Measurements from ENCODE around the gene NOS1. TPM values are rescaled to one million over a fixed set of nuclear protein-coding genes. Genes with fewer than 3 reads are reported as not detected.

Gene NOS1
- total and polyA plus RNA-seq, 2 of the 8 experiments (the other 6 are each of a cell fraction or from before 2014, with no cell fraction given): 1.5 to 2.0 TPM

GRCh38 chr12:117241697-117242096 is 119.7 kb downstream of the NOS1 start:
- Histone ChIP-seq H3K4me1 (replicated peaks in 1 of 4; ENCODE audit: control insufficient read depth in 3 of 4, insufficient read depth in 4 of 4, low read length in 3 of 4) (peaks cover 0 to 2% (median 2%) of the 10 kb centered on the region in 4 experiments; a peak in 3 of 7 replicates), H3K23me2 (ENCODE audit: low read depth, low read length) (peaks cover 8% of the 10 kb centered on the region; the same call in 1 of the 2 replicates), H3K79me2 (ENCODE audit: control insufficient read depth in 1 of 2, insufficient read depth in 2 of 2, low read length in 2 of 2) (no peaks in the 10 kb centered on the region), H3K27me3 (replicated peaks in 1 of 4; ENCODE audit: control insufficient read depth in 3 of 4, extremely low read depth in 1 of 4, insufficient read depth in 3 of 4, low read length in 3 of 4) (no peaks in the 10 kb centered on the region; a peak in 1 of 7 replicates), H2BK5ac (ENCODE audit: low read depth, low read length) (no peak overlapping the region), H3K9ac (replicated peaks in 1 of 4; ENCODE audit: extremely low read depth in 1 of 4, low read depth in 3 of 4, low read length in 3 of 4) (no peak overlapping the region), H3K4me3 (ENCODE audit: extremely low read depth in 1 of 4, insufficient read depth in 2 of 4, low read depth in 3 of 4, low read length in 4 of 4) (no peak overlapping the region), H3K79me1 (ENCODE audit: low read depth, low read length) (no peaks in the 10 kb centered on the region), H4K20me1 (replicated peaks in 1 of 2; ENCODE audit: control insufficient read depth in 1 of 2, insufficient read depth in 2 of 2, low read length in 2 of 2) (no peaks in the 10 kb centered on the region), H2BK120ac (replicated peaks; ENCODE audit: low read depth, low read length) (no peak overlapping the region), H4K8ac (ENCODE audit: extremely low read depth, insufficient read depth, low read length) (no peak overlapping the region), H2AK5ac (ENCODE audit: low read depth, low read length) (no peak overlapping the region), H3K9me3 (ENCODE audit: insufficient read depth in 2 of 2, low read depth in 1 of 2, low read length in 1 of 2) (no peaks in the 10 kb centered on the region), H2BK15ac (ENCODE audit: low read length) (no peak overlapping the region), H2AFZ (ENCODE audit: low read length) (no peak overlapping the region), H4K5ac (ENCODE audit: insufficient read length, low read depth, low read length) (no peak overlapping the region), H3K14ac (ENCODE audit: insufficient read length) (no peak overlapping the region), H3K23ac (ENCODE audit: insufficient read length) (no peak overlapping the region), H2BK12ac (ENCODE audit: low read depth, low read length) (no peak overlapping the region), H3K56ac (replicated peaks; ENCODE audit: insufficient read length, low read depth, low read length) (no peak overlapping the region), H2BK20ac (ENCODE audit: low read length) (no peak overlapping the region), H3K36me3 (ENCODE audit: control insufficient read depth in 2 of 4, insufficient read depth in 4 of 4, low read length in 3 of 4) (no peaks in the 10 kb centered on the region), H3K4me2 (ENCODE audit: insufficient read depth in 1 of 2, low read depth in 2 of 2, low read length in 2 of 2) (no peak overlapping the region), H3K27ac (ENCODE audit: low read depth, low read length) (no peak overlapping the region), H3K4ac (replicated peaks; ENCODE audit: insufficient read length, low read depth, low read length) (no peak overlapping the region), H4K91ac (replicated peaks; ENCODE audit: insufficient read length, low read length) (no peak overlapping the region), H3K18ac (ENCODE audit: extremely low read depth, low read length) (no peak overlapping the region)
- WGBS, 2 experiments (ENCODE audit: extremely low coverage in 1 of 2, insufficient coverage in 1 of 2, insufficient read length in 1 of 2, insufficient replicate concordance in 2 of 2, low coverage in 1 of 2, low lambda C conversion rate in 2 of 2, missing lambda C conversion rate in 1 of 2): 90% methylated on average over 9 of the region's 9 CpGs; no CpG with 5 or more reads in 1 of the 2 experiments
- FAIRE-seq: no peak
- POLR2A ChIA-PET (ENCODE audit: partially characterized antibody): no interaction called here
- CTCF ChIA-PET (ENCODE audit: partially characterized antibody): interaction anchor here (1.3 to 1.8 kb wide), 3 partner anchors 9 to 616 kb away, joined by 5 to 6 read pairs (median 5); no protein-coding TSS in a partner anchor
- DNase-seq (ENCODE audit: low read depth in 1 of 2, low spot score in 2 of 2): no peak
- TF ChIP-seq YY1 (IDR thresholded peaks at IDR 0.05; ENCODE audit: low read depth, low read length): no peak
- TF ChIP-seq RBBP5 (IDR thresholded peaks at IDR 0.05; ENCODE audit: borderline replicate concordance, low read depth, low read length): no peak
- no peak for TF ChIP-seq FOSL1 (IDR thresholded peaks at IDR 0.05; ENCODE audit: insufficient read depth, low read depth, low read length)
- TF ChIP-seq KDM1A (IDR thresholded peaks at IDR 0.05; ENCODE audit: borderline replicate concordance, low read length): no peak
- no peak for TF ChIP-seq SIN3A (conservative IDR thresholded peaks at IDR 0.05 in 1 of 2, IDR thresholded peaks at IDR 0.05 in 1 of 2; ENCODE audit: low read depth in 1 of 2, low read length in 2 of 2)

Measured in H1 (cell line).